PC-9 (cell line): ENCODE measurements around the gene KLHL40. TPM values are rescaled to one million over a fixed set of nuclear protein-coding genes. Genes with fewer than 3 reads are reported as not detected.

Source experiments
- BruUV-seq: library from RNA; stranded (reverse); fragments of 400-500 nt; replicated peaks from 2 replicates; lab custom pipeline; 2021; lab: Mats Ljungman, UMichigan
- CTCF ChIA-PET: fragments of 300-600 bp; sonication (Branson Sonifier 250); formaldehyde crosslinking; loops from one replicate; lab custom pipeline; 2022; ENCODE audit warnings: antibody characterized with exemption; lab: Charles Lee
- POLR2A ChIA-PET: fragments of 300-600 bp; sonication (Branson Sonifier 250); formaldehyde crosslinking; loops from one replicate; lab custom pipeline; 2022; ENCODE audit warnings: antibody characterized with exemption; ENCODE audit not compliant: unreplicated experiment; lab: Charles Lee
- DNase-seq, 2 experiments: peaks; one replicate each; pipeline versions ENCODE4 v3.0.0 to v3.0.0-alpha.2; 2015 to 2022; ENCODE audit warnings: mixed read lengths in 1 of 2
- H2AFZ ChIP-seq: fragments of 200-600 bp; sonication (generic); 2 replicates; pipeline ENCODE4 v1.8.1; 2017; ENCODE audit warnings: antibody characterized with exemption
- H3F3A ChIP-seq: fragments of 200-600 bp; sonication (generic); 2 replicates; pipeline ENCODE4 v1.8.1; 2017; ENCODE audit warnings: antibody characterized with exemption, mild to moderate bottlenecking, low read depth; ENCODE audit not compliant: insufficient read depth
- H3K27ac ChIP-seq: fragments of 200-600 bp; sonication (generic); 2 replicates; pipeline ENCODE4 v1.6.1; 2016; ENCODE audit warnings: mixed run types
- H3K27me3 ChIP-seq: fragments of 200-600 bp; sonication (generic); 2 replicates; pipeline ENCODE4 v1.6.1; 2016; ENCODE audit warnings: low read depth, mixed run types; ENCODE audit not compliant: insufficient read depth
- H3K36me3 ChIP-seq: fragments of 200-600 bp; sonication (generic); 2 replicates; pipeline ENCODE4 v1.6.1; 2016; ENCODE audit warnings: low read depth, mixed run types
- H3K4me1 ChIP-seq: fragments of 200-600 bp; sonication (generic); replicated peaks from 2 replicates; pipeline ENCODE4 v1.6.1; 2016; ENCODE audit warnings: mixed run types; ENCODE audit not compliant: insufficient read depth
- H3K4me2 ChIP-seq: fragments of 200-600 bp; sonication (generic); 2 replicates; pipeline ENCODE4 v1.6.1; 2017; ENCODE audit warnings: mixed run types
- H3K4me3 ChIP-seq: fragments of 200-600 bp; sonication (generic); 2 replicates; pipeline ENCODE4 v1.6.1; 2016; ENCODE audit warnings: mixed run types
- H3K79me2 ChIP-seq: fragments of 200-600 bp; sonication (generic); 2 replicates; pipeline ENCODE4 v1.6.1; 2017; ENCODE audit warnings: low read depth, mixed run types
- H3K9me2 ChIP-seq: fragments of 200-600 bp; sonication (generic); 2 replicates; pipeline ENCODE4 v1.8.1; 2017; ENCODE audit warnings: mild to moderate bottlenecking; ENCODE audit not compliant: insufficient read depth
- H3K9me3 ChIP-seq: fragments of 200-600 bp; sonication (generic); 2 replicates; pipeline ENCODE4 v1.8.1; 2016; ENCODE audit warnings: low read depth; ENCODE audit not compliant: insufficient read depth
- H4K20me1 ChIP-seq: fragments of 200-600 bp; sonication (generic); 2 replicates; pipeline ENCODE4 v1.8.1; 2017; ENCODE audit not compliant: insufficient read depth
- EZH2 ChIP-seq: fragments of 200-600 bp; sonication (generic); IDR thresholded peaks from 2 replicates; pipeline ENCODE4 v1.8.0; 2017; ENCODE audit warnings: antibody characterized with exemption, low read depth
- intact Hi-C: fragments of 100-400 bp; cut with micrococcal nuclease; formaldehyde crosslinking; loops from one replicate; pipeline ENCODE4 v1.10.0; 2022; ENCODE audit not compliant: unreplicated experiment
- total RNA-seq: library from RNA; stranded (reverse); gene quantifications from 2 replicates; pipeline ENCODE4 v1.2.3, GENCODE V29; 2021
- TF ChIP-seq, protein P1 (sequence below): fragments of 200-600 bp; sonication (generic); conservative IDR thresholded peaks from 2 replicates; pipeline ENCODE4 v1.6.1; 2017; ENCODE audit warnings: mixed run types, antibody characterized with exemption, mild to moderate bottlenecking, moderate library complexity

The KLHL40 gene
- total RNA-seq, 1 experiment from 2014 or later: not detected

DNA sequence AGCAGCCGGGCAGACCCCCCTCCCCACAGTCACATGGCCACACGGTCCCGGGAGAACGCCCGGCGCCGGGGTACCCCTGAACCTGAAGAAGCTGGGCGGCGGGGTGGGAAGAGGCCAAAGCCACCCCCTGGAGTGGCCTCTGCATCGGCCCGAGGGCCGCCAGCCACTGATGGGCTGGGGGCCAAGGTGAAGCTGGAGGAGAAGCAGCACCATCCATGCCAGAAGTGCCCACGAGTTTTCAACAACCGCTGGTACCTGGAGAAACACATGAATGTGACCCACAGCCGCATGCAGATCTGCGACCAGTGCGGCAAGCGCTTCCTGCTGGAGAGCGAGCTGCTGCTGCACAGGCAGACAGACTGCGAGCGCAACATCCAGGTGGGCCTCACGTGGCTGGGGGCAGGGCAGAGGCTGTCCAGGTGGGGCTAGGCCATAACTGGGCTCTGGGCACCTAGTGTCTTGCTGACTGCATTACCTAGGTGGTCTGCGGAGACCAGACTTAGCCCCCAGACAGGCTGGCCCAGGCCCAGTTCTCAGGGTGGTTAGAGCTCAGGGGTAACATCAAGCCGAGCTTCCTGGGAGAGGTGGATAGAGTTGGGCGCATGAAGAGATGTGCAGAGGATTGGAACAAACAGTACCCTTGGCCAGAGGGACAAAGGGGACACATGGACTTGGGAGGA lies 25.7 kb upstream of the KLHL40 start:
- no peak for DNase-seq
- intact Hi-C loops: no loop called here
- Histone ChIP-seq H3K4me2 (no peak overlapping the region), H2AFZ (no peak overlapping the region), H3K27ac (no peak overlapping the region), H3K4me3 (no peak overlapping the region), H4K20me1 (no peaks in the 10 kb centered on the region), H3K4me1 (no peaks in the 10 kb centered on the region), H3K36me3 (no peaks in the 10 kb centered on the region), H3K9me3 (no peaks in the 10 kb centered on the region), H3F3A (no peaks in the 10 kb centered on the region), H3K27me3 (no peaks in the 10 kb centered on the region), H3K79me2 (no peaks in the 10 kb centered on the region), H3K9me2 (no peaks in the 10 kb centered on the region)
- ChIA-PET CTCF (no interaction called here), POLR2A (no interaction called here)
- BruUV-seq: no TSS peak
- TF ChIP-seq, protein P1, sequence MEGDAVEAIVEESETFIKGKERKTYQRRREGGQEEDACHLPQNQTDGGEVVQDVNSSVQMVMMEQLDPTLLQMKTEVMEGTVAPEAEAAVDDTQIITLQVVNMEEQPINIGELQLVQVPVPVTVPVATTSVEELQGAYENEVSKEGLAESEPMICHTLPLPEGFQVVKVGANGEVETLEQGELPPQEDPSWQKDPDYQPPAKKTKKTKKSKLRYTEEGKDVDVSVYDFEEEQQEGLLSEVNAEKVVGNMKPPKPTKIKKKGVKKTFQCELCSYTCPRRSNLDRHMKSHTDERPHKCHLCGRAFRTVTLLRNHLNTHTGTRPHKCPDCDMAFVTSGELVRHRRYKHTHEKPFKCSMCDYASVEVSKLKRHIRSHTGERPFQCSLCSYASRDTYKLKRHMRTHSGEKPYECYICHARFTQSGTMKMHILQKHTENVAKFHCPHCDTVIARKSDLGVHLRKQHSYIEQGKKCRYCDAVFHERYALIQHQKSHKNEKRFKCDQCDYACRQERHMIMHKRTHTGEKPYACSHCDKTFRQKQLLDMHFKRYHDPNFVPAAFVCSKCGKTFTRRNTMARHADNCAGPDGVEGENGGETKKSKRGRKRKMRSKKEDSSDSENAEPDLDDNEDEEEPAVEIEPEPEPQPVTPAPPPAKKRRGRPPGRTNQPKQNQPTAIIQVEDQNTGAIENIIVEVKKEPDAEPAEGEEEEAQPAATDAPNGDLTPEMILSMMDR: no peak
- TF ChIP-seq EZH2: no peak

DNA sequence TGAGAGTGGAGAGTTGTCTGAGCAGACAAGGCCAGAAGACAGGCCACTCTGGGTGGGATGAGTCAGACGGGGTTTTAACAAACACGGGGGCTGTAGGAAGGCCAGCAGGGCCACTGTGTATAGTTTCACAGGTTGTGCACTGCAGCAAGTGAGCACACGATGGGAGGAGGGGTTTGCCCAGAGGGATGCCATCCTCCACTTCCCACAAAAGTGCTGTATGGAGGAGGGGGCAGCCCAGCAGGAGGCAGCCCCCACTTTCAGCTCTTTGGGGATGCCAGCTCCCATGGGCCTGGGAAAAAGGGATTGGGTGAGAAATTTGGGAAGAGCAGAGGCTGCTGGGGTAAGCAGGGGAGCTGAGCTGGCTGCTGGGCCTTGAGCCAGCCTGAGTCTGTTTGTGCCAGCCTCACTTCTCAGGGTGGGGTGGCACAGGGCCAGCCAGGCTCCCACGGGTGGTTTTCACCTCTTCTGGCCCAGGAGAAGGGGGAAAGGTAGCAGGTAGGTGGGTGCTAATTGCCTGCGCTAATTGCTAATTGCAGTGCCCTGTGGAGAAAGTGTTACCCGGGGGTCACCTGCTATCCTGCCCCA lies 25.1 kb upstream of the KLHL40 start:
- H4K20me1 ChIP-seq: no peaks in the 10 kb centered on the region
- BruUV-seq: no TSS peak

DNA sequence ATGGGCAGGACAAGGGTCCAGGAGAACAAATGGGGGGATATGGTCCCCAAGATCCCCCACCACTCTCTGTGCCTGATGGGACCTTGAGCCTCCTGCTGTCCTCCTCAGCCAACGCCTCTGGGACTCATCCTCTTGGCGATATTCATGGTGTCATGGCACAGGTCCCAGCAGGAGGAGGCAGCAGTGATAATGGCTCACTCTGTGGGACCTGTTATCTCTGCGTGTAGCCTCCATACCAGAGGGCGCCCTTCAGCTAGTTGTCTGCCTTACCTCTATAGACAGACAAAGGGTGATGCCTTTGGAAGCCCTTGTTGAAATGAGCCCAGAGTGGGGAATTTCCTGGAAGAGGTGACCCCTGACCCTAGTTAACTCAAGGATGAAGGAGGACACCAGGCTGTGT lies 24.4 kb upstream of the KLHL40 start:
- no peaks in the 10 kb centered on the region for H3F3A ChIP-seq
- CTCF ChIA-PET: no interaction called here
- no peak overlapping the region for H3K4me3 ChIP-seq
- no peak for DNase-seq
- no peak for TF ChIP-seq EZH2
- TF ChIP-seq, protein P1: no peak
- no peaks in the 10 kb centered on the region for H3K79me2 ChIP-seq
- H3K4me2 ChIP-seq: no peak overlapping the region
- no peaks in the 10 kb centered on the region for H4K20me1 ChIP-seq
- no peaks in the 10 kb centered on the region for H3K9me3 ChIP-seq
- no peaks in the 10 kb centered on the region for H3K9me2 ChIP-seq
- H3K36me3 ChIP-seq: no peaks in the 10 kb centered on the region
- no peaks in the 10 kb centered on the region for H3K4me1 ChIP-seq
- POLR2A ChIA-PET: no interaction called here
- no peaks in the 10 kb centered on the region for H3K27me3 ChIP-seq
- H3K27ac ChIP-seq: no peak overlapping the region
- H2AFZ ChIP-seq: no peak overlapping the region
- no TSS peak for BruUV-seq
- intact Hi-C loops: no loop called here

More for the DNA sequence above, 25.1 kb upstream of the KLHL40 start:
- H3K36me3 ChIP-seq: no peaks in the 10 kb centered on the region
- H3K9me3 ChIP-seq: no peaks in the 10 kb centered on the region
- ChIA-PET CTCF (no interaction called here), POLR2A (no interaction called here)
- H3K4me1 ChIP-seq: no peaks in the 10 kb centered on the region
- H3K4me2 ChIP-seq: no peak overlapping the region
- no peak overlapping the region for H3K27ac ChIP-seq
- DNase-seq: no peak
- H3F3A ChIP-seq: no peaks in the 10 kb centered on the region
- no peaks in the 10 kb centered on the region for H3K79me2 ChIP-seq
- no peak overlapping the region for H3K4me3 ChIP-seq
- H3K9me2 ChIP-seq: no peaks in the 10 kb centered on the region
- intact Hi-C loops: no loop called here
- TF ChIP-seq EZH2: no peak
- TF ChIP-seq, protein P1: no peak
- no peak overlapping the region for H2AFZ ChIP-seq
- H3K27me3 ChIP-seq: no peaks in the 10 kb centered on the region
